K562 (cell line): ENCODE measurements around the gene CDSN. TPM values are rescaled to one million over a fixed set of nuclear protein-coding genes. Genes with fewer than 3 reads are reported as not detected.

ENCODE experiments used
- ATAC-seq: fragments of 200-7000 bp; cut with Tn5 transposase; 3 replicates; pipeline ENCODE4 v1.9.1; 2020; ENCODE audit warnings: moderate library complexity
- BruUV-seq: library from RNA; stranded (reverse); fragments of 400-500 nt; replicated peaks from 2 replicates; lab custom pipeline; 2021; lab: Mats Ljungman, UMichigan
- CTCF ChIA-PET: fragments of 300-600 bp; formaldehyde crosslinking; extraction: SDS; loops from one replicate; lab custom pipeline; 2021; ENCODE audit warnings: low intra/inter-chr PET ratio; lab: Yijun Ruan, JAX
- POLR2A ChIA-PET: fragments of 300-600, 350-650 bp; sonication (Branson Sonifier 250); formaldehyde crosslinking; extraction: SDS; loops from one replicate; lab custom pipeline; 2021; ENCODE audit warnings: antibody characterized with exemption, inconsistent platforms; lab: Yijun Ruan, JAX
- DNase-seq, 4 experiments: peaks; one replicate each; pipeline versions ENCODE4 v3.0.0 to v3.0.0-alpha.2; 2011 to 2018; ENCODE audit warnings: low spot score in 3 of 4, mixed read lengths in 3 of 4; ENCODE audit errors: extremely low read depth in 1 of 4
- FAIRE-seq: peaks from 2 replicates; lab custom pipeline; 2011; peaks lifted over from hg19 to GRCh38; lab: Jason Lieb, UNC
- H2AFZ ChIP-seq: 2 replicates; pipeline ENCODE4 v1.6.0; 2011; ENCODE audit warnings: low read depth, low read length, control low read depth, inconsistent platforms
- H3K27ac ChIP-seq: fragments of 200-600 bp; 3 replicates; pipeline ENCODE4 v1.8.0; 2011; ENCODE audit warnings: low read depth, mild to moderate bottlenecking, control low read depth, inconsistent platforms, low read length, moderate library complexity, mixed read lengths; ENCODE audit errors: extremely low read depth
- H3K27me3 ChIP-seq, 2 experiments: fragments of 300-600 bp in 1 of 2; 2 replicates in 1 of 2; 3 replicates in 1 of 2; pipeline versions ENCODE4 v1.6.0 to v1.8.0; 2011; ENCODE audit warnings: inconsistent platforms in 2 of 2, low read length in 2 of 2, mild to moderate bottlenecking in 1 of 2, mixed read lengths in 1 of 2, moderate library complexity in 1 of 2; ENCODE audit not compliant: control insufficient read depth in 2 of 2, insufficient read depth in 2 of 2
- H3K36me3 ChIP-seq: fragments of 300-600 bp; 3 replicates; pipeline ENCODE4 v1.8.0; 2011; ENCODE audit warnings: mild to moderate bottlenecking, low read length, inconsistent platforms; ENCODE audit not compliant: control insufficient read depth, insufficient read depth
- H3K4me1 ChIP-seq, 2 experiments: fragments of 200-600 bp in 1 of 2; replicated peaks in 1 of 2; 2 replicates in 1 of 2; 3 replicates in 1 of 2; pipeline versions ENCODE4 v1.5.1 to v1.8.0; 2011; ENCODE audit warnings: inconsistent platforms in 2 of 2, low read length in 2 of 2, mild to moderate bottlenecking in 1 of 2, mixed read lengths in 1 of 2, moderate library complexity in 1 of 2; ENCODE audit not compliant: control insufficient read depth in 2 of 2, insufficient read depth in 2 of 2
- H3K4me2 ChIP-seq: 2 replicates; pipeline ENCODE4 v1.6.1; 2011; ENCODE audit warnings: low read length, control low read depth, inconsistent platforms, mixed read lengths; ENCODE audit not compliant: insufficient read depth
- H3K4me3 ChIP-seq: fragments of 200-600 bp; sonication (generic), shearing (Covaris generic); 2 replicates; pipeline ENCODE4 v1.5.1; 2016; ENCODE audit warnings: control low read depth, inconsistent platforms
- H3K79me2 ChIP-seq: fragments of 200-600 bp; 3 replicates; pipeline ENCODE4 v1.8.0; 2011; ENCODE audit warnings: low read length, inconsistent platforms; ENCODE audit not compliant: control insufficient read depth, insufficient read depth
- H3K9ac ChIP-seq, 2 experiments: 2 replicates each; pipeline versions ENCODE4 v1.6.0 to v1.6.1; 2011; ENCODE audit warnings: low read depth in 2 of 2, low read length in 2 of 2, control low read depth in 1 of 2, inconsistent platforms in 1 of 2, mild to moderate bottlenecking in 1 of 2, mixed read lengths in 1 of 2; ENCODE audit not compliant: insufficient read depth in 1 of 2
- H3K9me1 ChIP-seq: one replicate; pipeline ENCODE4 v1.6.0; 2011; ENCODE audit warnings: inconsistent platforms, mild to moderate bottlenecking, low read length, moderate library complexity; ENCODE audit not compliant: control insufficient read depth, insufficient read depth
- H3K9me3 ChIP-seq: replicated peaks from 2 replicates; pipeline ENCODE4 v1.5.1; 2011; ENCODE audit warnings: low read depth, low read length, inconsistent platforms; ENCODE audit not compliant: control insufficient read depth, insufficient read depth
- H4K20me1 ChIP-seq: replicated peaks from 2 replicates; pipeline ENCODE4 v1.6.1; 2011; ENCODE audit warnings: low read length, inconsistent platforms, mixed read lengths; ENCODE audit not compliant: control insufficient read depth, insufficient read depth
- CBFB ChIP-seq: sonication (generic); formaldehyde crosslinking; IDR thresholded peaks from 2 replicates; pipeline ENCODE4 v1.4.0; 2020; ENCODE audit warnings: mild to moderate bottlenecking, missing genetic modification reagents
- FOXK1 ChIP-seq: sonication (generic); formaldehyde crosslinking; IDR thresholded peaks from 2 replicates; pipeline ENCODE4 v1.8.0; 2022; ENCODE audit warnings: missing genetic modification reagents, mild to moderate bottlenecking, borderline replicate concordance
- GTF2B ChIP-seq: IDR thresholded peaks from 2 replicates; pipeline ENCODE4 v1.6.1; 2011; ENCODE audit not compliant: insufficient read length; ENCODE audit errors: extremely low read depth
- KLF6 ChIP-seq: fragments of 250-450 bp; sonication (Bioruptor Pico); IDR thresholded peaks from 2 replicates; pipeline ENCODE4 v1.4.0; 2020; ENCODE audit warnings: mild to moderate bottlenecking, moderate library complexity, borderline replicate concordance
- MXD1 ChIP-seq: fragments of 250-450 bp; sonication (Bioruptor Pico); IDR thresholded peaks from 2 replicates; pipeline ENCODE4 v1.8.0; 2021; ENCODE audit warnings: borderline replicate concordance, mild to moderate bottlenecking, moderate library complexity; ENCODE audit not compliant: poor library complexity, severe bottlenecking
- SMARCE1 ChIP-seq: fragments of 450-650 bp; IDR thresholded peaks from 2 replicates; pipeline ENCODE4 v1.7.1; 2016; ENCODE audit warnings: mild to moderate bottlenecking
- SPI1 ChIP-seq: IDR thresholded peaks from 2 replicates; pipeline ENCODE4 v1.6.1; 2011; ENCODE audit warnings: low read depth, low read length, control low read depth, borderline replicate concordance
- STAT6 ChIP-seq: sonication (generic); formaldehyde crosslinking; IDR thresholded peaks from 2 replicates; pipeline ENCODE4 v1.8.1; 2023; ENCODE audit warnings: mild to moderate bottlenecking, missing genetic modification reagents
- UBTF ChIP-seq, 2 experiments: IDR thresholded peaks; 2 replicates each; pipeline ENCODE4 v1.6.1; 2012; ENCODE audit warnings: improper control_type of control experiment in 2 of 2, low read depth in 2 of 2, low read length in 2 of 2, borderline replicate concordance in 1 of 2
- XRCC5 ChIP-seq: fragments of 200-400 bp; formaldehyde crosslinking; IDR thresholded peaks from 2 replicates; pipeline ENCODE4 v1.6.1; 2017; ENCODE audit warnings: low read depth, mild to moderate bottlenecking, low read length
- ZC3H4 ChIP-seq: sonication (generic); formaldehyde crosslinking; IDR thresholded peaks from 2 replicates; pipeline ENCODE4 v1.9.0; 2021; ENCODE audit warnings: missing genetic modification reagents, borderline replicate concordance
- ZNF121 ChIP-seq: sonication (generic); formaldehyde crosslinking; conservative IDR thresholded peaks from 2 replicates; pipeline ENCODE4 v1.8.0; 2022; ENCODE audit warnings: missing genetic modification reagents
- ZNF41 ChIP-seq: fragments of 250-450 bp; sonication (Bioruptor Pico); conservative IDR thresholded peaks from 2 replicates; pipeline ENCODE4 v1.4.0; 2020; ENCODE audit warnings: mild to moderate bottlenecking
- ZNF436 ChIP-seq: fragments of 250-450, 450-650 bp; sonication (Bioruptor Pico); formaldehyde crosslinking; IDR thresholded peaks from 2 replicates; pipeline ENCODE4 v1.7.0; 2020; ENCODE audit warnings: mild to moderate bottlenecking
- ZSCAN32 ChIP-seq: fragments of 450-650 bp; formaldehyde crosslinking; IDR thresholded peaks from 2 replicates; pipeline ENCODE4 v1.4.0; 2020; ENCODE audit warnings: mild to moderate bottlenecking, moderate library complexity
- ZZZ3 ChIP-seq: fragments of 450-650 bp; IDR thresholded peaks from 2 replicates; pipeline ENCODE4 v1.6.1; 2016; ENCODE audit warnings: antibody characterized with exemption, mild to moderate bottlenecking, moderate library complexity
- WGBS: fragments of 100-300 bp; shearing (Covaris generic); methylation state at CpG from one replicate; pipeline ENCODE4 v1.1.6; 2016; ENCODE audit warnings: low coverage, mixed read lengths; ENCODE audit not compliant: insufficient coverage; ENCODE audit errors: missing lambda C conversion rate; 5-methylcytosine and 5-hydroxymethylcytosine counted together
- in situ Hi-C: fragments of 300-500 bp; cut with MboI; formaldehyde crosslinking; loops from 4 replicates; pipeline ENCODE4 v1.15.0; 2018; ENCODE audit warnings: inconsistent platforms, mixed read lengths
- intact Hi-C: fragments of 100-400 bp; cut with micrococcal nuclease; formaldehyde crosslinking; loops from 2 replicates; pipeline ENCODE4 v1.14.2; 2022
- polyA plus RNA-seq, 8 experiments: library from polyadenylated mRNA; depleted of rRNA in 4 of 8; stranded (reverse) in 5 of 8; unstranded in 3 of 8; fragments of >200 nt; fragmentation: Nextera tagmentation in 2 of 8; fragmentation: Illumina TruSeq in 1 of 8; extraction: Ambion mirVana in 2 of 8; extraction: Trizol in 1 of 8; gene quantifications; 2 replicates each; pipeline versions ENCODE4 v1.2.1 to v1.2.3, GENCODE V29; 2011 to 2014; ENCODE audit warnings: inconsistent platforms in 1 of 8, missing spikeins in 1 of 8
- total RNA-seq, 7 experiments: library from RNA; depleted of rRNA in 6 of 7; stranded (reverse); fragments of >200 nt in 6 of 7; fragmentation: Illumina TruSeq in 2 of 7; extraction: Trizol in 2 of 7; gene quantifications; 2 replicates each; pipeline versions ENCODE4 v1.2.1 to v1.2.3, GENCODE V29; 2011 to 2021; ENCODE audit warnings: low replicate concordance in 1 of 7

CDSN gene
- total and polyA plus RNA-seq, 9 of the 15 experiments (the other 6 are each of a cell fraction or from before 2014, with no cell fraction given), result not detected

GRCh38 chr6:31107052-31107451, 13.2 kb downstream of the CDSN start:
- intact Hi-C loops (no loop called here), in situ Hi-C loops (no loop called here)
- H3K9me1 ChIP-seq, result no peaks in the 10 kb centered on the region
- H3K27ac ChIP-seq, result no peak overlapping the region
- H2AFZ ChIP-seq, result no peak overlapping the region
- ATAC-seq (no peak), DNase-seq (no peak), FAIRE-seq (no peak)
- no peak overlapping the region for H3K4me2 ChIP-seq
- no peaks in the 10 kb centered on the region; a peak in 1 of 5 replicates for H3K4me1 ChIP-seq
- no peaks in the 10 kb centered on the region for H3K79me2 ChIP-seq
- no TSS peak for BruUV-seq
- no peak overlapping the region for H3K4me3 ChIP-seq
- no peaks in the 10 kb centered on the region for H3K36me3 ChIP-seq
- WGBS, result 3% methylated on average over 4 of the region's 4 CpGs
- H3K9ac ChIP-seq, result no peak overlapping the region
- TF ChIP-seq UBTF (IDR thresholded peaks at IDR 0.05; ENCODE audit: borderline replicate concordance in 1 of 2, low read depth in 2 of 2, low read length in 2 of 2) (no peak), ZNF121 (CRISPR knock-in tag) (no peak), KLF6 (CRISPR knock-in tag) (no peak), ZSCAN32 (CRISPR knock-in tag) (no peak), GTF2B (no peak), ZNF436 (CRISPR knock-in tag) (no peak), SPI1 (no peak), ZC3H4 (CRISPR knock-in tag) (no peak), ZNF41 (CRISPR knock-in tag) (no peak), STAT6 (CRISPR knock-in tag) (no peak), SMARCE1 (no peak), XRCC5 (no peak), FOXK1 (no peak), ZZZ3 (no peak), MXD1 (no peak), CBFB (no peak)
- CTCF ChIA-PET, result interaction anchor here (0.6 kb wide), 1 partner anchor 90 kb away, joined by 4 read pairs; no protein-coding TSS in a partner anchor
- peaks cover 3% of the 10 kb centered on the region; the same call in 1 of the 2 replicates for H4K20me1 ChIP-seq
- no peaks in the 10 kb centered on the region for H3K9me3 ChIP-seq
- H3K27me3 ChIP-seq, result peaks cover 35 to 45% of the 10 kb centered on the region in 2 experiments
- POLR2A ChIA-PET, result no interaction called here
